GM19438 (cell line): ENCODE measurements around the gene ASB12.

Source experiments
- ATAC-seq: cut with Tn5 transposase; IDR thresholded peaks from one replicate; pipeline ENCODE4 v1.9.1; 2021; ENCODE audit warnings: low read depth; ENCODE audit not compliant: unreplicated experiment

Gene ASB12

GRCh38 chrX:64187762-64188150, 42.7 kb downstream of the ASB12 start:
- ATAC-seq: no peak

GRCh38 chrX:64186974-64187761, 43.2 kb downstream of the ASB12 start:
- ATAC-seq: no peak

DNA sequence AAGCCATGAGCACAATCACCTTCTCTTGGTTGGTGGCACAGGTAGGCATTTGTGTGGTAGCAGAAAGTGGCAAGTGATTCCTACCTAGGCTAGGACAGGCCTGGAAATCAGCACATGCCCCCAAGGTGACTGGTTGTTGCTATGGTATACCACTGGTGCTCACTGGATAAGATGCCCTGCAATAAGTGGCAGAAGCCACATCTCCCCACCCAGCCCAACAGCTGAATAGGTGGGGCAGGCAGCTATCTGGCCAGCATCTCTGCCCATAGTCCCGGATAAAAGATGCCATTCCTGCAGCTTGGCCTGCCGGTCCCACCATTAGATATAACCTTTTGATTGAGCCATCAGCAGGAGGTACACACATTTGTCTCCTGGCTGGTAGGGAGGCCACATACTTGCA, 46.0 kb downstream of the ASB12 start:
- no peak for ATAC-seq

- ATAC-seq: no peak
These were observed 48.2 kb downstream of the ASB12 start for GRCh38 chrX:64182208-64182607.

GRCh38 chrX:64176876-64177275, 53.5 kb downstream of the ASB12 start:
- no peak for ATAC-seq
